HepG2 (cell line): Measurements from ENCODE around the gene PTCD1. TPM values are rescaled to one million over a fixed set of nuclear protein-coding genes. Genes with fewer than 3 reads are reported as not detected.

Experiments
- ELF3 ChIP-seq: IDR thresholded peaks from 2 replicates; pipeline ENCODE4 v1.6.1; 2016; ENCODE audit warnings: missing genetic modification reagents, missing compliant biosample characterization
- MAZ ChIP-seq, 2 experiments: sonication (generic) in 1 of 2; formaldehyde crosslinking in 1 of 2; IDR thresholded peaks; 2 replicates each; pipeline versions ENCODE4 v1.5.0 to v1.6.1; 2012 to 2020; ENCODE audit warnings: low read depth in 2 of 2, mild to moderate bottlenecking in 2 of 2, borderline replicate concordance in 1 of 2, improper control_type of control experiment in 1 of 2, low read length in 1 of 2, missing genetic modification reagents in 1 of 2, moderate library complexity in 1 of 2
- MXD1 ChIP-seq: sonication (generic); formaldehyde crosslinking; IDR thresholded peaks from 2 replicates; pipeline ENCODE4 v1.4.0; 2020; ENCODE audit warnings: mild to moderate bottlenecking, missing genetic modification reagents
- NFKB2 ChIP-seq: sonication (generic); formaldehyde crosslinking; IDR thresholded peaks from 2 replicates; pipeline ENCODE4 v1.4.0; 2020; ENCODE audit warnings: missing genetic modification reagents, borderline replicate concordance
- RAD51 ChIP-seq: fragments of 450-650 bp; IDR thresholded peaks from 2 replicates; pipeline ENCODE4 v1.6.1; 2016; ENCODE audit warnings: borderline replicate concordance
- RBAK ChIP-seq: sonication (generic); formaldehyde crosslinking; IDR thresholded peaks from 2 replicates; pipeline ENCODE4 v1.5.1; 2020; ENCODE audit warnings: mild to moderate bottlenecking, missing genetic modification reagents
- REL ChIP-seq: sonication (generic); formaldehyde crosslinking; conservative IDR thresholded peaks from 2 replicates; pipeline ENCODE4 v1.8.0; 2022; ENCODE audit warnings: mild to moderate bottlenecking, missing genetic modification reagents, moderate library complexity
- SMARCC2 ChIP-seq: fragments of 450-650 bp; IDR thresholded peaks from 2 replicates; pipeline ENCODE4 v1.6.1; 2017; ENCODE audit warnings: antibody characterized with exemption, mild to moderate bottlenecking
- ZBTB38 ChIP-seq: sonication (generic); formaldehyde crosslinking; IDR thresholded peaks from 2 replicates; pipeline ENCODE4 v1.5.1; 2020; ENCODE audit warnings: mild to moderate bottlenecking, missing genetic modification reagents
- ZBTB8A ChIP-seq: sonication (generic); formaldehyde crosslinking; IDR thresholded peaks from 2 replicates; pipeline ENCODE4 v1.4.0; 2020; ENCODE audit warnings: mild to moderate bottlenecking, low read depth, missing genetic modification reagents, borderline replicate concordance
- ZFP37 ChIP-seq: sonication (generic); formaldehyde crosslinking; IDR thresholded peaks from 2 replicates; pipeline ENCODE4 v1.4.0; 2020; ENCODE audit warnings: missing genetic modification reagents, borderline replicate concordance
- ZFP82 ChIP-seq: sonication (generic); formaldehyde crosslinking; IDR thresholded peaks from 2 replicates; pipeline ENCODE4 v1.5.1; 2020; ENCODE audit warnings: mild to moderate bottlenecking, missing genetic modification reagents, borderline replicate concordance
- ZFYVE20 ChIP-seq: sonication (generic); formaldehyde crosslinking; IDR thresholded peaks from 2 replicates; pipeline ENCODE4 v1.8.0; 2023; ENCODE audit warnings: low read depth, mild to moderate bottlenecking, moderate library complexity, missing genetic modification reagents, borderline replicate concordance
- ZNF264 ChIP-seq: sonication (generic); formaldehyde crosslinking; IDR thresholded peaks from 2 replicates; pipeline ENCODE4 v1.4.0; 2020; ENCODE audit warnings: missing genetic modification reagents
- ZNF280D ChIP-seq: sonication (generic); formaldehyde crosslinking; IDR thresholded peaks from 2 replicates; pipeline ENCODE4 v1.5.1; 2020; ENCODE audit warnings: mild to moderate bottlenecking, missing genetic modification reagents
- ZNF709 ChIP-seq: sonication (generic); formaldehyde crosslinking; IDR thresholded peaks from 2 replicates; pipeline ENCODE4 v1.5.0; 2020; ENCODE audit warnings: mild to moderate bottlenecking, missing genetic modification reagents
- ZNF761 ChIP-seq: sonication (generic); formaldehyde crosslinking; conservative IDR thresholded peaks from 2 replicates; pipeline ENCODE4 v1.4.0; 2020; ENCODE audit warnings: mild to moderate bottlenecking, missing genetic modification reagents
- polyA plus RNA-seq, 8 experiments: library from polyadenylated mRNA; depleted of rRNA in 3 of 8; stranded (reverse) in 7 of 8; unstranded in 1 of 8; fragments of >200 nt; fragmentation: Illumina TruSeq in 4 of 8; extraction: Trizol in 4 of 8; gene quantifications; 2 replicates each; pipeline versions ENCODE4 v1.2.1 to v1.2.3, GENCODE V29; 2011 to 2016; ENCODE audit warnings: low read depth in 4 of 8, missing spikeins in 1 of 8, mixed read lengths in 1 of 8; ENCODE audit not compliant: insufficient read depth in 1 of 8
- total RNA-seq, 5 experiments: library from RNA; depleted of rRNA; stranded (reverse); fragments of >200 nt; fragmentation: Illumina TruSeq; extraction: Trizol; gene quantifications; 2 replicates each; pipeline ENCODE4 v1.2.3, GENCODE V29; 2016; ENCODE audit warnings: low read depth in 1 of 5
- TF ChIP-seq, protein P1 (sequence below): sonication (generic); formaldehyde crosslinking; IDR thresholded peaks from 2 replicates; pipeline ENCODE4 v1.5.0; 2020; ENCODE audit warnings: missing genetic modification reagents, mild to moderate bottlenecking, borderline replicate concordance
- TF ChIP-seq, protein P2 (sequence below): sonication (generic); formaldehyde crosslinking; IDR thresholded peaks from 2 replicates; pipeline ENCODE4 v1.4.0; 2020; ENCODE audit warnings: mild to moderate bottlenecking, missing genetic modification reagents

The PTCD1 gene
- total and polyA plus RNA-seq, 2 of the 13 experiments (the other 11 are each of a cell fraction or from before 2014, with no cell fraction given) = 3.0 to 8.4 TPM

DNA sequence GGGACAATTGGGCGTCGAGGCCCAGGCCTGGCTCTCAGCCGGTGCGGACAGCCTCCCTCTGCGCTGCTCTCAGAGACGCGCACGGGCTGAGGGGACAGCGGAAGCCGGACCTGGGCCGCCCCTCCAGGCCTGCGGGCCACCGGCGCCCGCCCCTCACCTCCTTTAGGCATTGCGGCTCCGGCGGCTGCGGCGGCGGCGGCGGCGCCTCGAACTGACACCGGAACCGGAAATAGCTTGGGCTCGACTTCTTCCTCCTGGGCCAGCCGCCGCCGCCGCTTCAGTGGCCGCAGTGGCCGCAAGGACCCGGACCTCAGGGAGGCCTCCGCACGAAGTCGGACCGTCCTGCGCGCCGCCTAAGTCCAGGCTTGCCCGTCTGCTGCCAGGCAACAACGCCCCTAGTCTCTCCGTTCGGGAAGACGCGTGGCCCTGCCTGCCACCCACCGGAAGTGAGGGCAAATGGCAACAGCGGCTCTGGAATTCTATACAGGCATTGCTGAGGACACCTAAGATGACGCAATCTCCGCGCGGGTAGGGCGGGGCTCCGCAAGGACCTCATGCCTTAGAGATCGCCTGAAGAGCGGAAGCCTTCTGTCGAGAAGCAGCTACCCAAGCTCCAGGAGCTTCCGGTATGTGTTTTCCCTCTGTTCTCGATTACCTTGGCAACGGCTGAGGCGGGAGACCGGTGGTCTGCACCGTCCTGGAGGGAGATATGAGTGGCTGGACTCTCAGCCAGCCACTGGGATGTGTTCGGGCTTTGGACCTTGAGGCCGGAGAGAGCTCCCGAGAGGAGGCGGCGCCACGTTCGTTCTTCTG, 30.0 kb downstream of the PTCD1 start, which contains the start of the genes BUD31 and PDAP1 (continued):
- TF ChIP-seq ZNF280D = 0 out of 2 replicates have a peak, but pooled peaks have one; percentile 8
- no peak; the same call in 1 of the 2 replicates for TF ChIP-seq MXD1 (CRISPR knock-in tag)
- TF ChIP-seq, protein P1, sequence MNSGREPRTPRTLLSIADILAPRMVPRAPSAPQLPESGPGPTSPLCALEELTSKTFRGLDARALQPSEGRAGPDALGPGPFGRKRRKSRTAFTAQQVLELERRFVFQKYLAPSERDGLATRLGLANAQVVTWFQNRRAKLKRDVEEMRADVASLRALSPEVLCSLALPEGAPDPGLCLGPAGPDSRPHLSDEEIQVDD (CRISPR knock-in tag) = no peak; the same call in 1 of the 2 replicates
- TF ChIP-seq ZNF264 = no peak
- 0 out of 2 replicates have a peak, but pooled peaks have one; percentile 15 for TF ChIP-seq MAZ (IDR thresholded peaks at IDR 0.05; ENCODE audit: borderline replicate concordance, low read depth, low read length)
- peak; percentile 55; the same call in 1 of the 2 replicates for TF ChIP-seq MAZ (CRISPR knock-in tag; IDR thresholded peaks at IDR 0.05; ENCODE audit: low read depth)
- no peak for TF ChIP-seq ZBTB8A
- TF ChIP-seq REL (CRISPR knock-in tag) = no peak
- TF ChIP-seq ZFP37 (CRISPR knock-in tag) = no peak
- TF ChIP-seq RBAK (CRISPR knock-in tag) = no peak
- peak; percentile 82 for TF ChIP-seq ELF3 (CRISPR knock-in tag)
- no peak; the same call in 1 of the 2 replicates for TF ChIP-seq ZNF761 (CRISPR knock-in tag)
- no peak for TF ChIP-seq SMARCC2
- no peak for TF ChIP-seq ZFP82
- peak; percentile 78; the same call in 1 of the 2 replicates for TF ChIP-seq ZNF709 (CRISPR knock-in tag)
- TF ChIP-seq ZFYVE20 = no peak
- TF ChIP-seq RAD51 = no peak
- TF ChIP-seq, protein P2, sequence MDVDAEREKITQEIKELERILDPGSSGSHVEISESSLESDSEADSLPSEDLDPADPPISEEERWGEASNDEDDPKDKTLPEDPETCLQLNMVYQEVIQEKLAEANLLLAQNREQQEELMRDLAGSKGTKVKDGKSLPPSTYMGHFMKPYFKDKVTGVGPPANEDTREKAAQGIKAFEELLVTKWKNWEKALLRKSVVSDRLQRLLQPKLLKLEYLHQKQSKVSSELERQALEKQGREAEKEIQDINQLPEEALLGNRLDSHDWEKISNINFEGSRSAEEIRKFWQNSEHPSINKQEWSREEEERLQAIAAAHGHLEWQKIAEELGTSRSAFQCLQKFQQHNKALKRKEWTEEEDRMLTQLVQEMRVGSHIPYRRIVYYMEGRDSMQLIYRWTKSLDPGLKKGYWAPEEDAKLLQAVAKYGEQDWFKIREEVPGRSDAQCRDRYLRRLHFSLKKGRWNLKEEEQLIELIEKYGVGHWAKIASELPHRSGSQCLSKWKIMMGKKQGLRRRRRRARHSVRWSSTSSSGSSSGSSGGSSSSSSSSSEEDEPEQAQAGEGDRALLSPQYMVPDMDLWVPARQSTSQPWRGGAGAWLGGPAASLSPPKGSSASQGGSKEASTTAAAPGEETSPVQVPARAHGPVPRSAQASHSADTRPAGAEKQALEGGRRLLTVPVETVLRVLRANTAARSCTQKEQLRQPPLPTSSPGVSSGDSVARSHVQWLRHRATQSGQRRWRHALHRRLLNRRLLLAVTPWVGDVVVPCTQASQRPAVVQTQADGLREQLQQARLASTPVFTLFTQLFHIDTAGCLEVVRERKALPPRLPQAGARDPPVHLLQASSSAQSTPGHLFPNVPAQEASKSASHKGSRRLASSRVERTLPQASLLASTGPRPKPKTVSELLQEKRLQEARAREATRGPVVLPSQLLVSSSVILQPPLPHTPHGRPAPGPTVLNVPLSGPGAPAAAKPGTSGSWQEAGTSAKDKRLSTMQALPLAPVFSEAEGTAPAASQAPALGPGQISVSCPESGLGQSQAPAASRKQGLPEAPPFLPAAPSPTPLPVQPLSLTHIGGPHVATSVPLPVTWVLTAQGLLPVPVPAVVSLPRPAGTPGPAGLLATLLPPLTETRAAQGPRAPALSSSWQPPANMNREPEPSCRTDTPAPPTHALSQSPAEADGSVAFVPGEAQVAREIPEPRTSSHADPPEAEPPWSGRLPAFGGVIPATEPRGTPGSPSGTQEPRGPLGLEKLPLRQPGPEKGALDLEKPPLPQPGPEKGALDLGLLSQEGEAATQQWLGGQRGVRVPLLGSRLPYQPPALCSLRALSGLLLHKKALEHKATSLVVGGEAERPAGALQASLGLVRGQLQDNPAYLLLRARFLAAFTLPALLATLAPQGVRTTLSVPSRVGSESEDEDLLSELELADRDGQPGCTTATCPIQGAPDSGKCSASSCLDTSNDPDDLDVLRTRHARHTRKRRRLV (CRISPR knock-in tag) = no peak
- no peak; the same call in 1 of the 2 replicates for TF ChIP-seq NFKB2 (CRISPR knock-in tag)
- peak; percentile 68; the same call in 1 of the 2 replicates for TF ChIP-seq ZBTB38
